DOHH2 (cell line): ENCODE data around the gene F2R.

Experiments used
- H3F3A ChIP-seq: fragments of 200-600 bp; sonication (generic), shearing (Covaris generic); 2 replicates; pipeline ENCODE4 v1.6.0; 2016; ENCODE audit warnings: antibody characterized with exemption, mild to moderate bottlenecking; ENCODE audit not compliant: control insufficient read depth, insufficient read depth
- H3K27ac ChIP-seq: fragments of 200-600 bp; sonication (generic); 2 replicates; pipeline ENCODE4 v1.5.1; 2014; ENCODE audit warnings: low read depth, mild to moderate bottlenecking, low read length, moderate library complexity
- H3K27me3 ChIP-seq: fragments of 200-600 bp; sonication (generic); 2 replicates; pipeline ENCODE4 v1.6.1; 2014; ENCODE audit warnings: mild to moderate bottlenecking, low read length, mixed read lengths; ENCODE audit not compliant: control insufficient read depth
- H3K36me3 ChIP-seq: fragments of 200-600 bp; sonication (generic); 2 replicates; pipeline ENCODE4 v1.6.1; 2014; ENCODE audit warnings: mild to moderate bottlenecking, low read length, moderate library complexity, mixed read lengths; ENCODE audit not compliant: control insufficient read depth
- H3K4me1 ChIP-seq: fragments of 200-600 bp; sonication (generic); 2 replicates; pipeline ENCODE4 v1.6.1; 2014; ENCODE audit warnings: mild to moderate bottlenecking, low read length, mixed read lengths; ENCODE audit not compliant: control insufficient read depth
- H3K4me2 ChIP-seq: fragments of 200-600 bp; sonication (generic); 2 replicates; pipeline ENCODE4 v1.6.0; 2014; ENCODE audit warnings: mild to moderate bottlenecking, low read length, moderate library complexity
- H3K4me3 ChIP-seq: fragments of 200-600 bp; sonication (generic); 2 replicates; pipeline ENCODE4 v1.5.1; 2014; ENCODE audit warnings: mild to moderate bottlenecking, low read length, mixed read lengths
- H3K79me2 ChIP-seq: fragments of 200-600 bp; sonication (generic); 2 replicates; pipeline ENCODE4 v1.6.1; 2014; ENCODE audit warnings: mild to moderate bottlenecking, low read length, mixed read lengths; ENCODE audit not compliant: control insufficient read depth
- H3K9me2 ChIP-seq: fragments of 200-600 bp; sonication (generic); replicated peaks from 2 replicates; pipeline ENCODE4 v1.6.1; 2014; ENCODE audit warnings: mild to moderate bottlenecking, low read length, mixed read lengths; ENCODE audit not compliant: control insufficient read depth
- H3K9me3 ChIP-seq: fragments of 200-600 bp; sonication (generic); 2 replicates; pipeline ENCODE4 v1.6.1; 2014; ENCODE audit warnings: antibody characterized with exemption, low read length, mixed read lengths; ENCODE audit not compliant: control insufficient read depth, insufficient read depth
- H4K20me1 ChIP-seq: fragments of 200-600 bp; sonication (generic); 2 replicates; pipeline ENCODE4 v1.6.0; 2014; ENCODE audit warnings: low read depth, mild to moderate bottlenecking, antibody characterized with exemption, low read length, moderate library complexity; ENCODE audit not compliant: control insufficient read depth, insufficient read depth
- EZH2phosphoT487 ChIP-seq: fragments of 200-600 bp; sonication (generic); IDR thresholded peaks from 2 replicates; pipeline ENCODE4 v1.6.1; 2017; ENCODE audit warnings: borderline replicate concordance, mild to moderate bottlenecking, antibody characterized with exemption, low read length, moderate library complexity, mixed read lengths
- TF ChIP-seq, protein P1 (sequence below): fragments of 200-600 bp; sonication (generic); IDR thresholded peaks from one replicate; pipeline ENCODE4 v1.5.1; 2014; ENCODE audit warnings: antibody characterized with exemption, mild to moderate bottlenecking, low read depth, low read length; ENCODE audit not compliant: poor library complexity, severe bottlenecking

F2R gene

GRCh38 chr5:76781775-76782174 is 65.8 kb downstream of the F2R start:
- no peaks in the 10 kb centered on the region for H4K20me1 ChIP-seq
- H3K79me2 ChIP-seq, result no peaks in the 10 kb centered on the region
- no peak overlapping the region for H3K27ac ChIP-seq
- no peaks in the 10 kb centered on the region for H3K4me1 ChIP-seq
- no peaks in the 10 kb centered on the region for H3F3A ChIP-seq
- peaks cover 6% of the 10 kb centered on the region; the same call in 1 of the 2 replicates for H3K27me3 ChIP-seq
- H3K36me3 ChIP-seq, result no peaks in the 10 kb centered on the region
- no peak overlapping the region for H3K4me2 ChIP-seq
- H3K4me3 ChIP-seq, result no peak overlapping the region
- no peaks in the 10 kb centered on the region for H3K9me2 ChIP-seq
- no peaks in the 10 kb centered on the region for H3K9me3 ChIP-seq
- TF ChIP-seq, protein P1, sequence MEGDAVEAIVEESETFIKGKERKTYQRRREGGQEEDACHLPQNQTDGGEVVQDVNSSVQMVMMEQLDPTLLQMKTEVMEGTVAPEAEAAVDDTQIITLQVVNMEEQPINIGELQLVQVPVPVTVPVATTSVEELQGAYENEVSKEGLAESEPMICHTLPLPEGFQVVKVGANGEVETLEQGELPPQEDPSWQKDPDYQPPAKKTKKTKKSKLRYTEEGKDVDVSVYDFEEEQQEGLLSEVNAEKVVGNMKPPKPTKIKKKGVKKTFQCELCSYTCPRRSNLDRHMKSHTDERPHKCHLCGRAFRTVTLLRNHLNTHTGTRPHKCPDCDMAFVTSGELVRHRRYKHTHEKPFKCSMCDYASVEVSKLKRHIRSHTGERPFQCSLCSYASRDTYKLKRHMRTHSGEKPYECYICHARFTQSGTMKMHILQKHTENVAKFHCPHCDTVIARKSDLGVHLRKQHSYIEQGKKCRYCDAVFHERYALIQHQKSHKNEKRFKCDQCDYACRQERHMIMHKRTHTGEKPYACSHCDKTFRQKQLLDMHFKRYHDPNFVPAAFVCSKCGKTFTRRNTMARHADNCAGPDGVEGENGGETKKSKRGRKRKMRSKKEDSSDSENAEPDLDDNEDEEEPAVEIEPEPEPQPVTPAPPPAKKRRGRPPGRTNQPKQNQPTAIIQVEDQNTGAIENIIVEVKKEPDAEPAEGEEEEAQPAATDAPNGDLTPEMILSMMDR, result no peak
- TF ChIP-seq EZH2phosphoT487, result no peak

DNA sequence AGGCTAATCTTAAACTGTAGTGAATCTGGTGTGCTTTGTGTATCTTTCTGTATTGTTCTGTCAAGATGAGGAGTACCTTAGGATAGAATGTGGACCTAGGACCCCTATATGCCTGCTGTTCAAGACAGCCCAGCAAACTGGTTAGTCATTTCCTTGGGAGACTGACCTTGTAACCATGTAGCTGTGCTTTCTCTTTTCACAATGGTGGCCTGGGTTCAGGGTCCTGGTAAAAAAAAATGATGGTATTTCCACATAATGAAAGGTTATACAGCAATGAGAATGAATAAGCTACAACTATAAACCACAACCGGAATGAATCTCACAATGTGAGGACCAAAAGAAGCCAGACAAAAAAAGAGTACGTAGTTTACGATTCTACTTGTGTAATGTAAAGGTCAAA is 66.5 kb downstream of the F2R start:
- Histone ChIP-seq H3K27me3 (peaks cover 6% of the 10 kb centered on the region; the same call in 1 of the 2 replicates), H4K20me1 (no peaks in the 10 kb centered on the region), H3K4me1 (no peaks in the 10 kb centered on the region), H3F3A (no peaks in the 10 kb centered on the region), H3K79me2 (no peaks in the 10 kb centered on the region), H3K9me2 (no peaks in the 10 kb centered on the region), H3K9me3 (no peaks in the 10 kb centered on the region), H3K36me3 (no peaks in the 10 kb centered on the region), H3K4me3 (no peak overlapping the region), H3K4me2 (no peak overlapping the region), H3K27ac (no peak overlapping the region)
- TF ChIP-seq EZH2phosphoT487, result no peak
- TF ChIP-seq, protein P1, result no peak
